Measurements from ENCODE around the gene AKNA. TPM values are rescaled to one million over a fixed set of nuclear protein-coding genes. Genes with fewer than 3 reads are reported as not detected.

Gene AKNA
- total RNA-seq, 1 experiment from 2014 or later, result 20.6 TPM

DNA sequence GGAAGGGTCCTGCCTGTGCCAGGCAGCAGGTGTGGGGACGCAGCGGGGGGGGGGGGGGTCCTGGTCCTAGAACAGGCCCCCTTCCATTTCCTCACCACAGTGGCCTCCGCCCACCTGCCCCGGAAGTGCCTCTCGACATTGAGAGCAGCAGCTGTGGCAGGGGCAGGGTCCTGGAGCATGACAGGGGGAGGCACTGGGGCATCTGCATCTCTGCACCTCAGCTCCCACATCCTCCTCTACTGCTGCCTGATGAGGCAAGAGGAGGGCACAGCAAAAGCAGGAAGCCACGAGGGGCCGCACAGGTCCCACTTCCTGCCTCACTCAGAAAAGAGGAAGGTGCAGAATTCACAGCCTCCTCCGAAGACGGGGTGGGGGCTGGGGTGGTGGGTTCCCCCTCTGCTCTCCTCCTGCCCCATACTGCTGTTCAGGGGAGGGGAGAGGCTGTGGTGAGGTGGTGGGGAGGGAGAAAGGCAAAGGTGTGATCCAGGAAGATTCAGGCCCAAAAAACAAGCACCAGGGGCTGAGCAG is 14.8 kb downstream of the AKNA start:
- ATAC-seq, result no peak
- BruUV-seq (replicated peaks), result no TSS peak
- Histone ChIP-seq H3K9ac (ENCODE audit: low read length) (no peak overlapping the region), H3K27ac (ENCODE audit: low read depth, low read length) (no peak overlapping the region), H2AFZ (ENCODE audit: low read depth, low read length, poor library complexity, severe bottlenecking) (no peak overlapping the region), H3K27me3 (ENCODE audit: insufficient read depth, low read length) (no peaks in the 10 kb centered on the region), H3K9me2 (ENCODE audit: insufficient read depth) (no peaks in the 10 kb centered on the region), H3K9me3 (ENCODE audit: control insufficient read depth in 1 of 2, insufficient read depth in 1 of 2, low read depth in 1 of 2, low read length in 2 of 2) (no peaks in the 10 kb centered on the region), H3K36me3 (ENCODE audit: control insufficient read depth in 1 of 2, insufficient read depth in 2 of 2, low read length in 2 of 2) (no peaks in the 10 kb centered on the region), H3K4me1 (ENCODE audit: control insufficient read depth in 1 of 2, insufficient read depth in 2 of 2, low read length in 2 of 2) (no peaks in the 10 kb centered on the region), H3K4me2 (ENCODE audit: low read length) (no peak overlapping the region), H3K4me3 (replicated peaks in 1 of 2; ENCODE audit: low read depth in 1 of 2, low read length in 2 of 2) (no peak overlapping the region), H4K20me1 (ENCODE audit: insufficient read depth) (no peaks in the 10 kb centered on the region), H3K79me2 (ENCODE audit: insufficient read depth, low read length) (no peaks in the 10 kb centered on the region)
- ChIA-PET RAD21 (ENCODE audit: low non-redundant PET in 1 of 2, low total read pairs in 2 of 2, uncharacterized antibody in 2 of 2, unreplicated experiment in 2 of 2) (interaction anchor here in 1 of 2 experiments (0.7 kb wide), 1 partner anchor 17 kb away, joined by 9 read pairs; no protein-coding TSS in a partner anchor), POLR2A (no interaction called here), CTCF (no interaction called here)
- DNase-seq (ENCODE audit: low read depth, low spot score), result no peak
- intact Hi-C loops (cut with micrococcal nuclease), result no loop called here
- TF ChIP-seq EZH2phosphoT487 (IDR thresholded peaks at IDR 0.05; ENCODE audit: borderline replicate concordance) (no peak), POLR2A (IDR thresholded peaks at IDR 0.05; ENCODE audit: borderline replicate concordance, extremely low read depth, insufficient read depth, insufficient read length) (no peak), ZNF274 (IDR thresholded peaks at IDR 0.05; ENCODE audit: low read depth, low read length) (no peak)
- TF ChIP-seq, protein P1, sequence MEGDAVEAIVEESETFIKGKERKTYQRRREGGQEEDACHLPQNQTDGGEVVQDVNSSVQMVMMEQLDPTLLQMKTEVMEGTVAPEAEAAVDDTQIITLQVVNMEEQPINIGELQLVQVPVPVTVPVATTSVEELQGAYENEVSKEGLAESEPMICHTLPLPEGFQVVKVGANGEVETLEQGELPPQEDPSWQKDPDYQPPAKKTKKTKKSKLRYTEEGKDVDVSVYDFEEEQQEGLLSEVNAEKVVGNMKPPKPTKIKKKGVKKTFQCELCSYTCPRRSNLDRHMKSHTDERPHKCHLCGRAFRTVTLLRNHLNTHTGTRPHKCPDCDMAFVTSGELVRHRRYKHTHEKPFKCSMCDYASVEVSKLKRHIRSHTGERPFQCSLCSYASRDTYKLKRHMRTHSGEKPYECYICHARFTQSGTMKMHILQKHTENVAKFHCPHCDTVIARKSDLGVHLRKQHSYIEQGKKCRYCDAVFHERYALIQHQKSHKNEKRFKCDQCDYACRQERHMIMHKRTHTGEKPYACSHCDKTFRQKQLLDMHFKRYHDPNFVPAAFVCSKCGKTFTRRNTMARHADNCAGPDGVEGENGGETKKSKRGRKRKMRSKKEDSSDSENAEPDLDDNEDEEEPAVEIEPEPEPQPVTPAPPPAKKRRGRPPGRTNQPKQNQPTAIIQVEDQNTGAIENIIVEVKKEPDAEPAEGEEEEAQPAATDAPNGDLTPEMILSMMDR (IDR thresholded peaks at IDR 0.05 in 2 of 3, conservative IDR thresholded peaks at IDR 0.05 in 1 of 3; ENCODE audit: borderline replicate concordance in 1 of 3, insufficient read depth in 1 of 3, low read depth in 2 of 3, low read length in 2 of 3), result no peak

GRCh38 chr9:114371973-114372917 is 15.5 kb downstream of the AKNA start:
- H3K27me3 ChIP-seq (ENCODE audit: insufficient read depth, low read length), result no peaks in the 10 kb centered on the region
- ChIA-PET RAD21 (ENCODE audit: low non-redundant PET in 1 of 2, low total read pairs in 2 of 2, uncharacterized antibody in 2 of 2, unreplicated experiment in 2 of 2) (interaction anchor here in 1 of 2 experiments (0.6 kb wide), 1 partner anchor 961 kb away, joined by 5 read pairs; no protein-coding TSS in a partner anchor), POLR2A (no interaction called here), CTCF (no interaction called here)
- H3K27ac ChIP-seq (ENCODE audit: low read depth, low read length), result no peak overlapping the region
- no peaks in the 10 kb centered on the region for H3K36me3 ChIP-seq (ENCODE audit: control insufficient read depth in 1 of 2, insufficient read depth in 2 of 2, low read length in 2 of 2)
- intact Hi-C loops (cut with micrococcal nuclease), result no loop called here
- H3K4me1 ChIP-seq (ENCODE audit: control insufficient read depth in 1 of 2, insufficient read depth in 2 of 2, low read length in 2 of 2), result no peaks in the 10 kb centered on the region
- no peaks in the 10 kb centered on the region for H3K9me2 ChIP-seq (ENCODE audit: insufficient read depth)
- no peaks in the 10 kb centered on the region for H4K20me1 ChIP-seq (ENCODE audit: insufficient read depth)
- no peaks in the 10 kb centered on the region for H3K79me2 ChIP-seq (ENCODE audit: insufficient read depth, low read length)
- H3K9ac ChIP-seq (ENCODE audit: low read length), result no peak overlapping the region
- H3K9me3 ChIP-seq (ENCODE audit: control insufficient read depth in 1 of 2, insufficient read depth in 1 of 2, low read depth in 1 of 2, low read length in 2 of 2), result no peaks in the 10 kb centered on the region
- BruUV-seq (replicated peaks), result no TSS peak
- ATAC-seq, result no peak
- DNase-seq (ENCODE audit: low read depth, low spot score), result no peak
- H2AFZ ChIP-seq (ENCODE audit: low read depth, low read length, poor library complexity, severe bottlenecking), result no peak overlapping the region
- H3K4me2 ChIP-seq (ENCODE audit: low read length), result no peak overlapping the region
- no peak overlapping the region for H3K4me3 ChIP-seq (replicated peaks in 1 of 2; ENCODE audit: low read depth in 1 of 2, low read length in 2 of 2)
- TF ChIP-seq CBX3 (IDR thresholded peaks at IDR 0.05; ENCODE audit: low read depth), result no peak
- no peak for TF ChIP-seq FOSL1 (IDR thresholded peaks at IDR 0.05; ENCODE audit: low read depth)
- no peak for TF ChIP-seq EZH2phosphoT487 (IDR thresholded peaks at IDR 0.05; ENCODE audit: borderline replicate concordance)
- TF ChIP-seq ZBTB33 (IDR thresholded peaks at IDR 0.05; ENCODE audit: extremely low read depth, insufficient replicate concordance, low read length), result no peak
- no peak for TF ChIP-seq TCF7L2 (IDR thresholded peaks at IDR 0.05; ENCODE audit: borderline replicate concordance, extremely low read depth, insufficient read depth, insufficient read length)
- no peak for TF ChIP-seq SIN3A (IDR thresholded peaks at IDR 0.05; ENCODE audit: low read depth)
- no peak for TF ChIP-seq ZFX (IDR thresholded peaks at IDR 0.05)
- no peak for TF ChIP-seq SP1 (IDR thresholded peaks at IDR 0.05; ENCODE audit: low read depth)
- TF ChIP-seq EGR1 (IDR thresholded peaks at IDR 0.05; ENCODE audit: low read depth), result no peak
- TF ChIP-seq CEBPB (IDR thresholded peaks at IDR 0.05; ENCODE audit: low read depth), result no peak
- no peak for TF ChIP-seq ATF3 (IDR thresholded peaks at IDR 0.05)
- TF ChIP-seq POLR2AphosphoS5 (IDR thresholded peaks at IDR 0.05; ENCODE audit: low read depth, low read length), result no peak
